ENCODE measurements around the gene ABLIM3. TPM values are rescaled to one million over a fixed set of nuclear protein-coding genes. Genes with fewer than 3 reads are reported as not detected.

Gene ABLIM3
- total RNA-seq, 1 donor from 2014 or later: 0.64 TPM

DNA sequence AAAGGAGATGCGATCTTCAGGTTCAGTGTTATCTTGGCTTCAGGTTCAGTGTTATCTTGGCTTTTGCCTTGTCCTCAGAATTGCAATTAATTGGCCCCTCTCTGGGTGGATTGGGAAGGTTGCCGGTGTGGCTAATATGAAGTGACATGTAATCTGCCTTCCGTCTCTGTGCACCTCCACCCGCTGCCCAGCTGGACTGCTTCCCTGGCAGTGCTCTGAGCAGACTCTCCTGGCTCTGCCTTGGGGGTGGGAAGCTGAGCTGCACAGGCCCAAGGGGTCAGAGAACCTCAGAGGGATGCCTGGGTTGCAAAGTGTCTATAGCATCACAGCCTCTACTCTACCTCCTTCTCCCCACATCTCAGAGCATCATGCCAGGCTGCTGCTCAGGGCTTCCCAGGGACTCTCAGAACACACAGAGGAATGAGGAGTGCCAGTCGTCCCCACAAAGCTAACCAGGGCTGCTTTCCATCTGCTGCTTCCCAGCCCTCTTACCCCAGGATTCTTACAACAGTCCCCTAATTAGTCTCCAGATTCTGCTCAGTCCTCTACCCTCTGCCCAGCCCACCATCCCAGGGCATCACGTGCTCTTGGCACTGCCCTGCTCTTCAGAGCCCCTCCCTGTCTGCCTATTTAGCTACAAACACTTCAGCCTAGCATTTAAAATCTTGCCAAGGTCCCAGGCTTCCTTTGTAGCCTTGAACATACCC, 76.0 kb downstream of the ABLIM3 start:
- Mint-ChIP-seq H3K4me1 (ENCODE audit: unreplicated experiment) (peaks cover 1% of the 10 kb centered on the region), H3K9me3 (ENCODE audit: unreplicated experiment) (no peaks in the 10 kb centered on the region), H3K27ac (ENCODE audit: unreplicated experiment) (no peak overlapping the region), H3K4me3 (ENCODE audit: unreplicated experiment) (no peak overlapping the region), H3K27me3 (ENCODE audit: unreplicated experiment) (peaks cover 4% of the 10 kb centered on the region), H3K36me3 (ENCODE audit: unreplicated experiment) (no peaks in the 10 kb centered on the region)
- no peak for DNase-seq (ENCODE audit: extremely low spot score, unreplicated experiment)
- TF ChIP-seq, protein P1, sequence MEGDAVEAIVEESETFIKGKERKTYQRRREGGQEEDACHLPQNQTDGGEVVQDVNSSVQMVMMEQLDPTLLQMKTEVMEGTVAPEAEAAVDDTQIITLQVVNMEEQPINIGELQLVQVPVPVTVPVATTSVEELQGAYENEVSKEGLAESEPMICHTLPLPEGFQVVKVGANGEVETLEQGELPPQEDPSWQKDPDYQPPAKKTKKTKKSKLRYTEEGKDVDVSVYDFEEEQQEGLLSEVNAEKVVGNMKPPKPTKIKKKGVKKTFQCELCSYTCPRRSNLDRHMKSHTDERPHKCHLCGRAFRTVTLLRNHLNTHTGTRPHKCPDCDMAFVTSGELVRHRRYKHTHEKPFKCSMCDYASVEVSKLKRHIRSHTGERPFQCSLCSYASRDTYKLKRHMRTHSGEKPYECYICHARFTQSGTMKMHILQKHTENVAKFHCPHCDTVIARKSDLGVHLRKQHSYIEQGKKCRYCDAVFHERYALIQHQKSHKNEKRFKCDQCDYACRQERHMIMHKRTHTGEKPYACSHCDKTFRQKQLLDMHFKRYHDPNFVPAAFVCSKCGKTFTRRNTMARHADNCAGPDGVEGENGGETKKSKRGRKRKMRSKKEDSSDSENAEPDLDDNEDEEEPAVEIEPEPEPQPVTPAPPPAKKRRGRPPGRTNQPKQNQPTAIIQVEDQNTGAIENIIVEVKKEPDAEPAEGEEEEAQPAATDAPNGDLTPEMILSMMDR (IDR thresholded peaks at IDR 0.05): no peak

DNA sequence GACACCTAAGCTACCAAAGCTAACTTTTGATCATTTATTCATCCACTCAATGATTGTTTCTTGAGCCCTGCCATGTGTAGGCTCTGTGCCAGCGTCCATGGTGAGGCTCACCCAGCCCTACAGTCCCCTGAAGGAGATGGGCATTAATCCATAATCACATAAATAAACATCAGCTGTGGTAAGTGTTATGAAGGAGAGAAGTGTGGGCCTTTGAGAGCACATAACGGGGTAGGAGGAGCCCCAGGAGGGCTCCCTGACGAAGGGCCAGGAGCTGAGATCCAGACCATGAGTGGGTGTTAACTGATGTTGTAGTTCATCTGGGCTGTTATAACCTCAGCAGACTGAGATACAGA, 76.5 kb downstream of the ABLIM3 start:
- H3K4me1 Mint-ChIP-seq (ENCODE audit: unreplicated experiment): no peaks in the 10 kb centered on the region
- H3K9me3 Mint-ChIP-seq (ENCODE audit: unreplicated experiment): no peaks in the 10 kb centered on the region
- TF ChIP-seq, protein P1 (IDR thresholded peaks at IDR 0.05): no peak
- H3K36me3 Mint-ChIP-seq (ENCODE audit: unreplicated experiment): no peaks in the 10 kb centered on the region
- no peak overlapping the region for H3K27ac Mint-ChIP-seq (ENCODE audit: unreplicated experiment)
- DNase-seq (ENCODE audit: extremely low spot score, unreplicated experiment): no peak
- no peak overlapping the region for H3K4me3 Mint-ChIP-seq (ENCODE audit: unreplicated experiment)
- H3K27me3 Mint-ChIP-seq (ENCODE audit: unreplicated experiment): peaks cover 4% of the 10 kb centered on the region

DNA sequence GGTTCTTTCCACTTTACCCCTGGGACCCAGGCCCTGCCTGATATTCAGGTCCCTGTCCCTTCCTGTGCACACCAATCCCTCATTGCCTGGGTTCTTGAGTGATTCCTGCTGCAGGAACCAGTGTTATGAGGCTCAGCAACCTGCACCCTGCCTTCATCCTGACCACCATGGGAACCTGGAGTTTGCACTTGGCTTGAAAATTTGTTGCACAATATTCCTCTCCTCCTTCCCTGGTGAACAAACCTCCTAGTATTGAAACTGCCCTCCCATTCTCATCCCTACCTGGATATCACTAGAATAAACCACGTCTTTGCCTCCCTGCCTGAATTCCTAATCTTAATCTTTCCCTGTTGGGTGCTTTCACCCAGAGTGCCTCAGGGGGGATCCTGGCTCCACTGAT, 78.3 kb downstream of the ABLIM3 start:
- Mint-ChIP-seq H3K36me3 (ENCODE audit: unreplicated experiment) (no peaks in the 10 kb centered on the region), H3K4me3 (ENCODE audit: unreplicated experiment) (no peak overlapping the region)

DNA sequence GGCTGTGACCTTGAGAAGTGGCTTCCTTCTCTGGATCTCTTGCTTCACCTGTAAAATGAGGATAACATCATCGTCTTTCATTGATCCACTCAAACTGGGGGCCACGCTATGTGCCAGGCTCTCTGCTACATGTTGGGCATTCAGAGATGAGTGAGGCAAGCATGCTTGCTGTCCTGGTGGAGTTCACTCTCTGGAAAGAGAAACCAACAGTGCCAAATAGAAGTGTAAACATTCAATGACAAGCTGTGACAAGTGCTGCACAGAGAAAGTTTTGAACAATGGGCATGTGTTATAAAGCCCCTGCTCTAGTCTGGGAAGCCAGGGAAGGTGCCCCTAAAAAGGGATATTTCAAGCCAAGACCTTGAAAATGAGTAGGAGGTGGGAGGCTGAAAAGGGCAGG, 79.5 kb downstream of the ABLIM3 start:
- no peaks in the 10 kb centered on the region for H3K4me1 Mint-ChIP-seq (ENCODE audit: unreplicated experiment)
- H3K27ac Mint-ChIP-seq (ENCODE audit: unreplicated experiment): no peak overlapping the region
- H3K4me3 Mint-ChIP-seq (ENCODE audit: unreplicated experiment): no peak overlapping the region
- DNase-seq (ENCODE audit: extremely low spot score, unreplicated experiment): no peak
- H3K9me3 Mint-ChIP-seq (ENCODE audit: unreplicated experiment): no peaks in the 10 kb centered on the region
- H3K36me3 Mint-ChIP-seq (ENCODE audit: unreplicated experiment): no peaks in the 10 kb centered on the region
- H3K27me3 Mint-ChIP-seq (ENCODE audit: unreplicated experiment): no peaks in the 10 kb centered on the region
- TF ChIP-seq, protein P1 (IDR thresholded peaks at IDR 0.05): no peak

More for the DNA sequence above, 78.3 kb downstream of the ABLIM3 start:
- H3K27me3 Mint-ChIP-seq (ENCODE audit: unreplicated experiment): no peaks in the 10 kb centered on the region
- H3K27ac Mint-ChIP-seq (ENCODE audit: unreplicated experiment): no peak overlapping the region
- no peaks in the 10 kb centered on the region for H3K4me1 Mint-ChIP-seq (ENCODE audit: unreplicated experiment)
- DNase-seq (ENCODE audit: extremely low spot score, unreplicated experiment): no peak
- TF ChIP-seq, protein P1 (IDR thresholded peaks at IDR 0.05): no peak
- H3K9me3 Mint-ChIP-seq (ENCODE audit: unreplicated experiment): no peaks in the 10 kb centered on the region

DNA sequence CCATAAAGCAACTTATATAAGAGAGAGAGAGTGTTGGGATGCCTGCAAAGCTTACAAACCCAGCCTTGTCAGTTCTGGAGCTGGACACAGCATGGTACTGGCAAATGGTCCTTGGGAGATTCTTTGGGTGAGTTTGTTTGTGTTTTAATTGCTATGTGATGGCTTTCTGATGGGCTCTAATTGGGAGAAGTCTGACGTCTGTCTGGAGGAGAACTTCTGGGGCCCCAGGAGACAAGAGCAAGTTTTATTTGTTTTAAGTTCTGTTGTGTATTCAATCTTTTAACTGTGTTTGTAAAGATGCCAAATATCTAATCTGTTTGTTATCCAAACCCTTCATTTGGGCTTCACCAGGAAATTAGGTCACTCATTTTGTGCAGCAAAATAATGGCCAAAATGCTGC, 80.0 kb downstream of the ABLIM3 start:
- no peaks in the 10 kb centered on the region for H3K4me1 Mint-ChIP-seq (ENCODE audit: unreplicated experiment)
- no peak overlapping the region for H3K27ac Mint-ChIP-seq (ENCODE audit: unreplicated experiment)
- H3K4me3 Mint-ChIP-seq (ENCODE audit: unreplicated experiment): no peak overlapping the region
- no peaks in the 10 kb centered on the region for H3K36me3 Mint-ChIP-seq (ENCODE audit: unreplicated experiment)
- no peaks in the 10 kb centered on the region for H3K27me3 Mint-ChIP-seq (ENCODE audit: unreplicated experiment)
- no peak for DNase-seq (ENCODE audit: extremely low spot score, unreplicated experiment)
- H3K9me3 Mint-ChIP-seq (ENCODE audit: unreplicated experiment): no peaks in the 10 kb centered on the region
- TF ChIP-seq, protein P1 (IDR thresholded peaks at IDR 0.05): no peak
